Measurements from ENCODE around the gene SMYD4.

DNA sequence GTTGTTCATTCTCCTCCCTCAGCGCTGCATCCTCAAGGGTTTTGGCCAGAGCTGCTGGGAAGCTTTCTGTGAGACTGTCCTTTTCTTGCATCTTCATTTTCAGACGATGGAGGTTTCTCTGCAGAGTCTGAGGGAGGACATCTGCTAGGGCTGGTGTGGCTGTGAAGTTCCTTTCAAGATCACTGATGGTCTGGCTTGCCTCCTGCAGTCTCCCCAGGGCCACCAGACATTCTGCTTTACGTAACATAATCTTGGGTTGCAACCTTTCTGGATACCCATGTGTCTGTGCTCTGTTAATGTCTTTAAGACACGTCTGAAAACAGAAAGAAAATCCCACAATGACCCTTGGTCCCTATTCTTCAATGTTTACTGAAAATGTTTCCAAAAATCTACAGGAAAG is 29.0 kb downstream of the SMYD4 start:
- no peak for TF ChIP-seq CTCF (IDR thresholded peaks at IDR 0.05)
- no peak for TF ChIP-seq POLR2A (IDR thresholded peaks at IDR 0.05)

Measured in tibial nerve (tissue), 3 donors.